Tibial nerve (tissue), 4 donors: Measurements from ENCODE around the gene CD58. TPM values are rescaled to one million over a fixed set of nuclear protein-coding genes. Genes with fewer than 3 reads are reported as not detected.

ENCODE experiments used
- DNase-seq, 2 donors: peaks; one replicate each; pipeline ENCODE4 v3.0.0-alpha.2; 2019; ENCODE audit warnings: low spot score in 2 of 2
- H3K27ac ChIP-seq, 4 donors: fragments of 200-600 bp; sonication (generic) in 3 of 4; one replicate each; pipeline ENCODE4 v1.5.1; 2017 to 2019; ENCODE audit warnings: mild to moderate bottlenecking in 1 of 4
- H3K27me3 ChIP-seq, 2 donors: fragments of 200-600 bp; sonication (generic) in 1 of 2; one replicate each; pipeline versions ENCODE4 v1.5.1 to v1.6.0; 2017 to 2019
- H3K36me3 ChIP-seq, 3 donors: fragments of 200-600 bp; sonication (generic); one replicate each; pipeline ENCODE4 v1.5.1; 2018 to 2019
- H3K4me1 ChIP-seq, 4 donors: fragments of 200-600 bp; sonication (generic) in 3 of 4; one replicate each; pipeline ENCODE4 v1.5.1; 2017 to 2019
- H3K4me3 ChIP-seq, 4 donors: fragments of 200-600 bp; sonication (generic) in 3 of 4; one replicate each; pipeline ENCODE4 v1.5.1; 2017 to 2019; ENCODE audit warnings: mild to moderate bottlenecking in 1 of 4, moderate library complexity in 1 of 4
- H3K9me3 ChIP-seq, 4 donors: fragments of 200-600 bp; sonication (generic) in 3 of 4; one replicate each; pipeline ENCODE4 v1.5.1; 2017 to 2019
- CTCF ChIP-seq, 5 experiments: fragments of 200-600 bp in 3 of 5; fragments of 450-650 bp in 2 of 5; sonication (generic) in 3 of 5; IDR thresholded peaks; one replicate each; pipeline ENCODE4 v1.5.1; 2016 to 2019; ENCODE audit warnings: antibody characterized with exemption in 5 of 5, mild to moderate bottlenecking in 3 of 5, moderate library complexity in 2 of 5
- EP300 ChIP-seq, 2 donors: sonication (generic); formaldehyde crosslinking; IDR thresholded peaks; one replicate each; pipeline ENCODE4 v1.6.1; 2017; ENCODE audit warnings: antibody characterized with exemption in 2 of 2, mild to moderate bottlenecking in 1 of 2
- POLR2A ChIP-seq, 2 donors: fragments of 450-650 bp; IDR thresholded peaks; one replicate each; pipeline ENCODE4 v1.6.1; 2017; ENCODE audit warnings: antibody characterized with exemption in 2 of 2, mild to moderate bottlenecking in 2 of 2, moderate library complexity in 2 of 2
- WGBS, 2 donors: methylation state at CpG; one replicate each; pipeline ENCODE4 v1.1.5; 2018; 5-methylcytosine and 5-hydroxymethylcytosine counted together
- total RNA-seq, 4 donors: library from RNA; depleted of rRNA; stranded (reverse); fragments of >200 nt; gene quantifications; one replicate each; pipeline ENCODE4 v1.1.0, GENCODE V29; 2016

Gene CD58
- total RNA-seq, 4 donors from 2014 or later = 15.9 to 36.0 (median 21.8) TPM

DNA sequence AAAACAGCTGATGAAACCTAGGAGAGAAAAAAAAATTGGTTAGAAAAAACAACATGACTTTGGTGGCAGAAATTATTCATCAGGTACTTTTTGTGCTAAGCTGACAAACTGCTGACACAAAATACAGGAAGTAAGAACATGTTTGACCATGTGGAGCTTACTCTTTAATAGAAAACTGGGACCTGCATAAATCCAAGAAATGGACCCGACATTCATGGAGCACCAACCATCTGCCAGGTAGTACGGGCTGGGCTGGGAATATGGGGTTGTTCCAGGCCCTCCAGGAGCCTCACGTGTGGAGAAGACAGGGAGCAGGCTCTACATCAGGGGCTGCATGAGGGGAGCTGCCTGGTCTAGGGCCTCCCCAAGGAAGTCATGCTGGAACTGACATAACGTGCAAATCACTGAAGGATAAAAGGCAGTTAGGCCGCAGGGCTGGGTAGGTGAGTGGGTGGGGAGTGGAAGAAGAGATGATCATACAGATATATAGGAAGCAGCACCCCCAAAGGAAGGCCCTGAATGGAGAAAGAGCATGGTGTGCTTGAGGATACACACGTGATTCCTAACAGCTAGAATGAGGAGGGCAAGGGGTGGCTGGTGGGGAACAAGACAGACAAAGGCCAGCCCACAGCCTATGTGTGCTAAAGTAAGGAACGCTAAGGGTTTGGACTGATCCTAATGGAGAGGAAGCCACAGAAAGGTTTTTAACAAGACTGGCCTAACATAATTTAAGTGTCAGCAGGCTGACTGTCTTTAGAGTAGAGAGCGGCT lies 26.1 kb downstream of the CD58 start:
- TF ChIP-seq CTCF (IDR thresholded peaks at IDR 0.05) (no peak), POLR2A (IDR thresholded peaks at IDR 0.05) (no peak)

GRCh38 chr1:116540088-116540487 lies 30.7 kb downstream of the CD58 start:
- no peaks in the 10 kb centered on the region for H3K27me3 ChIP-seq
- no peak for TF ChIP-seq EP300 (IDR thresholded peaks at IDR 0.05)
- no peak for TF ChIP-seq CTCF (IDR thresholded peaks at IDR 0.05)
- TF ChIP-seq POLR2A (IDR thresholded peaks at IDR 0.05) = no peak
- H3K9me3 ChIP-seq = no peaks in the 10 kb centered on the region
- H3K36me3 ChIP-seq = peaks cover 3 to 81% (median 5%) of the 10 kb centered on the region in 3 donors
- no peak overlapping the region for H3K27ac ChIP-seq
- DNase-seq = no peak
- peaks cover 0 to 5% (median 0%) of the 10 kb centered on the region in 4 donors for H3K4me1 ChIP-seq
- no peak overlapping the region for H3K4me3 ChIP-seq

More for the DNA sequence above, 26.1 kb downstream of the CD58 start:
- no peak overlapping the region for H3K4me3 ChIP-seq
- H3K27ac ChIP-seq = no peak overlapping the region
- no peak for DNase-seq
- no peaks in the 10 kb centered on the region for H3K4me1 ChIP-seq
- no peaks in the 10 kb centered on the region for H3K27me3 ChIP-seq
- WGBS, 2 donors = 89 to 93% methylated on average over 7 to 8 of the region's 8 CpGs
- H3K9me3 ChIP-seq = no peaks in the 10 kb centered on the region
- H3K36me3 ChIP-seq = peaks cover 3 to 50% (median 5%) of the 10 kb centered on the region in 3 donors

DNA sequence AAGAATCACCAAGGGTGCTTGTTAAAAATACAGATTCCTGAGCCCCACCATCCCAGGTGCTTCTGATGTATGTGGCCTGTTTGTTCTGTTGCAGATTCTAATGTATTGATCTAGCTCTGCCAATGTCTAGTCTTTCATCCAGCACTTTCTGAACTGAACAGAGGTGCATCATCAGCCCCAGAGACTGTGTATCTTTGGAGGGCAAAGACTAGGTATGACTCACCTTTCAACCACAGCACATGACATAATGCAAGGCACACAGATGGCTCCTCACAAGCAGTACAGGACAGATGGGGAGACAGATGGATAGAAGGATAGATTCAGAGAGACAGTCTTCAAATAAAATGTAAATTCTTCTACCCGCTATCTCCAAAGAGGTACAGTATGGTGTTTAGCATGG lies 32.3 kb downstream of the CD58 start:
- H3K9me3 ChIP-seq = no peaks in the 10 kb centered on the region
- H3K27ac ChIP-seq = no peak overlapping the region
- peaks cover 3 to 82% (median 5%) of the 10 kb centered on the region in 3 donors for H3K36me3 ChIP-seq
- DNase-seq = no peak
- H3K4me3 ChIP-seq = no peak overlapping the region
- peaks cover 0 to 5% (median 0%) of the 10 kb centered on the region in 4 donors for H3K4me1 ChIP-seq
- 95 to 100% methylated on average over 1 of the region's 1 CpG for WGBS, 2 donors
- TF ChIP-seq EP300 (IDR thresholded peaks at IDR 0.05) (no peak), POLR2A (IDR thresholded peaks at IDR 0.05) (no peak), CTCF (IDR thresholded peaks at IDR 0.05) (no peak)
- no peaks in the 10 kb centered on the region for H3K27me3 ChIP-seq

DNA sequence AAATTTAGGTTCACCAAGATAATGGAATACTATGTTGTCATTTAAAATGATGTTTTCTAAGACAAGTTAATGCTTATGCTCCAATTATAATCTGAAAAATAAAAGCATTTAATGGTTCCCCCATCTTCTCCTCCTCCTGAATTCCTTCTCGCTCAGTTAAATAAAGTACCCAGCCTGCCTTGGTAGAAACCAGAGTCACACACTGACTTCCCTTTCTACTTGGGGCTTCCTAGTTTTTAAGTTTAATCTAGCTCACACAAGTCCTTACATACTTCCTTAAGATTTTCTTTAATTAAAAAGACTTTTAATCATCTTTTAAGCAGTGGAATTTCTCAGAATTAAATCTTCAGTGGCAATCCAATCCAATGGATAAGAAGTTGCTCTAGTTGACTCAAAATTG lies 32.9 kb downstream of the CD58 start:
- peaks cover 0 to 82% (median 4%) of the 10 kb centered on the region in 3 donors for H3K36me3 ChIP-seq
- TF ChIP-seq EP300 (IDR thresholded peaks at IDR 0.05) = no peak
- no peak for TF ChIP-seq CTCF (IDR thresholded peaks at IDR 0.05)
- TF ChIP-seq POLR2A (IDR thresholded peaks at IDR 0.05) = no peak

DNA sequence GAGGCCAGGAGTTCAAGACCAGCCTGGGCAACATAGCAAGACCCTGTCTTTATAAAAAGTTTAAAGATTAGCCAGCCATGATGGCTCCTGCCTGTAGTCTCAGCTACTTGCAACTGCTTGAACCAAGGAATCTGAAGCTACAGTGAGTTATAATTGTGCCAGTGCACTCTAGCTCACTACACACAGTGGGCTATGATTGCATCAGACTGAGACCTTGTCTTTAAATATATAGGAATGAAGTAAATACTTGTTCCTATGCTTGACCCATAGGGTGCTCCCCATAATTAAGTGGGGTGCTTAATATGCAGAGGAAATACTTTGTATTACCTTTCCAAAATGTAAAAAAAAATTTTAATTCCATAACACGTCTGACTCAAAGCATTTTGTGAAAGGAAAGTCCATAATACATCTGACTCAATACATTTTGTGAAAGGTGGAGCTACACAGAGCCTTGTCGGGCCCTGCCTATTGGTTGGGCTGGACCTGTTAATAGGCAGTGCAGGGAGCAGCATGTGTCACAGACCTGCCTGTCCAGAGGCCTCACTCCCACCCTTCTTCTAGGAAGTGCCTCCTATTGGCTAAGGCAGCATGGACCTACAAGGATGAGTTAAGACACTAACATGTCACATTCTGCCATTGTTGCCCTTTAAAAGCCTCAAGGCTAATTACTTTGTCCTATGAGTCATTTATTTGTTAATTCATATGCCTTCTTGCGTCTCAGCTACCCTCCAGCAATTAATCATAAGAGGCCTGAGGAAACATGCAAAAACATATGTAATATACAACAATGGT lies 33.6 kb downstream of the CD58 start:
- H3K36me3 ChIP-seq = peaks cover 0 to 82% (median 0%) of the 10 kb centered on the region in 3 donors
- no peaks in the 10 kb centered on the region for H3K27me3 ChIP-seq
- WGBS, 2 donors = 64 to 75% methylated on average over 3 of the region's 3 CpGs
- peaks cover 0 to 5% (median 0%) of the 10 kb centered on the region in 4 donors for H3K4me1 ChIP-seq
- no peak for DNase-seq
- no peak overlapping the region for H3K27ac ChIP-seq
- TF ChIP-seq EP300 (IDR thresholded peaks at IDR 0.05) = no peak
- TF ChIP-seq POLR2A (IDR thresholded peaks at IDR 0.05) = no peak
- no peak for TF ChIP-seq CTCF (IDR thresholded peaks at IDR 0.05)
- H3K9me3 ChIP-seq = no peaks in the 10 kb centered on the region
- no peak overlapping the region for H3K4me3 ChIP-seq

More for the DNA sequence above, 32.9 kb downstream of the CD58 start:
- Histone ChIP-seq H3K9me3 (no peaks in the 10 kb centered on the region), H3K27ac (no peak overlapping the region), H3K4me1 (peaks cover 0 to 5% (median 0%) of the 10 kb centered on the region in 4 donors), H3K4me3 (no peak overlapping the region), H3K27me3 (no peaks in the 10 kb centered on the region)
- DNase-seq = no peak
- 72 to 82% methylated on average over 1 of the region's 1 CpG for WGBS, 2 donors
